Muscle of leg (tissue), 11 donors: ENCODE results near the gene MAGI2. TPM values are rescaled to one million over a fixed set of nuclear protein-coding genes. Genes with fewer than 3 reads are reported as not detected.
"Not testable (repeated sequence)": the region's sequence is repeated elsewhere in the genome, so short reads cannot be mapped to it uniquely, and the experiment has no call there.

ENCODE experiments used
- DNase-seq: peaks from one replicate; pipeline ENCODE4 v3.0.0; 2013
- H3K27ac ChIP-seq: one replicate; pipeline ENCODE4 v1.5.1; 2013; ENCODE audit warnings: mild to moderate bottlenecking, low read length, control low read depth
- H3K27me3 ChIP-seq: one replicate; pipeline ENCODE4 v1.6.1; 2013; ENCODE audit warnings: low read length; ENCODE audit not compliant: control insufficient read depth, insufficient read depth
- H3K36me3 ChIP-seq: one replicate; pipeline ENCODE4 v1.6.1; 2013; ENCODE audit warnings: low read length; ENCODE audit not compliant: control insufficient read depth, insufficient read depth
- H3K4me1 ChIP-seq: one replicate; pipeline ENCODE4 v1.6.1; 2013; ENCODE audit warnings: low read length; ENCODE audit not compliant: control insufficient read depth, insufficient read depth
- H3K4me3 ChIP-seq: one replicate; pipeline ENCODE4 v1.5.1; 2013; ENCODE audit warnings: low read length, control low read depth
- H3K9me3 ChIP-seq: replicated peaks from 2 replicates; pipeline ENCODE4 v1.6.1; 2013; ENCODE audit warnings: low read depth, low read length; ENCODE audit not compliant: control insufficient read depth
- WGBS: methylation state at CpG from one replicate; pipeline ENCODE4 v1.1.5; 2013; ENCODE audit warnings: missing lambda C conversion rate; ENCODE audit not compliant: insufficient coverage; 5-methylcytosine and 5-hydroxymethylcytosine counted together
- polyA plus RNA-seq, 8 donors: library from polyadenylated mRNA; unstranded; fragments of 120-200 nt; gene quantifications; one replicate each; pipeline versions ENCODE4 v1.2.1 to v1.2.3, GENCODE V29; 2013; ENCODE audit warnings: inconsistent platforms in 1 of 8, low replicate concordance in 1 of 8; ENCODE audit not compliant: insufficient read length in 8 of 8, insufficient read depth in 1 of 8
- total RNA-seq: library from RNA; stranded (reverse); fragments of 120-200 nt; gene quantifications from one replicate; pipeline ENCODE4 v1.2.4, GENCODE V29; 2013

Gene MAGI2
- total and polyA plus RNA-seq, 9 donors = 3.5 to 6.3 (median 5.2) TPM

GRCh38 chr7:78316110-78316509 lies 1137.4 kb downstream of the MAGI2 start:
- no peak for DNase-seq
- Histone ChIP-seq H3K4me1 (no peaks in the 10 kb centered on the region), H3K27ac (no peak overlapping the region), H3K4me3 (no peak overlapping the region), H3K9me3 (no peaks in the 10 kb centered on the region), H3K27me3 (no peaks in the 10 kb centered on the region), H3K36me3 (no peaks in the 10 kb centered on the region)

GRCh38 chr7:78315119-78315518 lies 1138.3 kb downstream of the MAGI2 start:
- Histone ChIP-seq H3K4me3 (no peak overlapping the region), H3K27me3 (no peaks in the 10 kb centered on the region), H3K9me3 (no peaks in the 10 kb centered on the region), H3K36me3 (no peaks in the 10 kb centered on the region), H3K27ac (no peak overlapping the region), H3K4me1 (no peaks in the 10 kb centered on the region)
- DNase-seq = no peak
- WGBS = 80% methylated on average over 1 of the region's 2 CpGs

- Histone ChIP-seq H3K27ac (no peak overlapping the region), H3K4me1 (no peaks in the 10 kb centered on the region), H3K9me3 (no peaks in the 10 kb centered on the region), H3K27me3 (no peaks in the 10 kb centered on the region), H3K36me3 (no peaks in the 10 kb centered on the region), H3K4me3 (no peak overlapping the region)
- WGBS = no CpG with 5 or more reads among the region's 2 CpGs
- DNase-seq = no peak
Measured at GRCh38 chr7:78311181-78311580, 1142.3 kb downstream of the MAGI2 start.

- Histone ChIP-seq H3K27me3 (no peaks in the 10 kb centered on the region), H3K36me3 (no peaks in the 10 kb centered on the region), H3K9me3 (no peaks in the 10 kb centered on the region), H3K4me3 (no peak overlapping the region), H3K27ac (no peak overlapping the region), H3K4me1 (no peaks in the 10 kb centered on the region)
- no peak for DNase-seq
Measured at GRCh38 chr7:78307892-78308291, 1145.6 kb downstream of the MAGI2 start.

- no peak for DNase-seq
- Histone ChIP-seq H3K27ac (no peak overlapping the region), H3K36me3 (no peaks in the 10 kb centered on the region), H3K9me3 (no peaks in the 10 kb centered on the region), H3K27me3 (no peaks in the 10 kb centered on the region), H3K4me3 (no peak overlapping the region), H3K4me1 (no peaks in the 10 kb centered on the region)
- WGBS = no CpG with 5 or more reads among the region's 1 CpG
Measured at GRCh38 chr7:78306634-78307033, 1146.8 kb downstream of the MAGI2 start.

GRCh38 chr7:78301407-78301806 lies 1152.1 kb downstream of the MAGI2 start:
- WGBS = 39% methylated on average over 2 of the region's 3 CpGs
- Histone ChIP-seq H3K4me3 (no peak overlapping the region), H3K27me3 (no peaks in the 10 kb centered on the region), H3K27ac (no peak overlapping the region), H3K36me3 (no peaks in the 10 kb centered on the region), H3K4me1 (no peaks in the 10 kb centered on the region), H3K9me3 (no peaks in the 10 kb centered on the region)
- DNase-seq = peak; percentile 5

- DNase-seq = no peak
- Histone ChIP-seq H3K9me3 (no peaks in the 10 kb centered on the region), H3K27me3 (no peaks in the 10 kb centered on the region), H3K4me1 (no peaks in the 10 kb centered on the region), H3K27ac (no peak overlapping the region), H3K4me3 (no peak overlapping the region), H3K36me3 (no peaks in the 10 kb centered on the region)
- WGBS = no CpG with 5 or more reads among the region's 5 CpGs
Measured at GRCh38 chr7:78299088-78299487, 1154.4 kb downstream of the MAGI2 start.

- WGBS = 38% methylated on average over 1 of the region's 5 CpGs
- no peaks in the 10 kb centered on the region for H3K4me1 ChIP-seq
- no peaks in the 10 kb centered on the region for H3K36me3 ChIP-seq
- H3K4me3 ChIP-seq = no peak overlapping the region
- no peaks in the 10 kb centered on the region for H3K27me3 ChIP-seq
- H3K27ac ChIP-seq = no peak overlapping the region
- no peaks in the 10 kb centered on the region for H3K9me3 ChIP-seq
- DNase-seq = no peak
Measured at GRCh38 chr7:78296644-78297371, 1156.7 kb downstream of the MAGI2 start.

GRCh38 chr7:78296046-78296597 lies 1157.3 kb downstream of the MAGI2 start:
- H3K4me3 ChIP-seq = no peak overlapping the region
- H3K27me3 ChIP-seq = no peaks in the 10 kb centered on the region
- no peak for DNase-seq
- no peak overlapping the region for H3K27ac ChIP-seq
- H3K36me3 ChIP-seq = no peaks in the 10 kb centered on the region
- H3K4me1 ChIP-seq = no peaks in the 10 kb centered on the region
- 75% methylated on average over 2 of the region's 2 CpGs for WGBS
- H3K9me3 ChIP-seq = no peaks in the 10 kb centered on the region

- not testable (repeated sequence) for H3K4me1 ChIP-seq, H3K9me3 ChIP-seq, DNase-seq, H3K36me3 ChIP-seq, H3K27ac ChIP-seq, H3K27me3 ChIP-seq, H3K4me3 ChIP-seq
- WGBS = no CpG with 5 or more reads among the region's 3 CpGs
Measured at GRCh38 chr7:78289471-78289870, 1164.0 kb downstream of the MAGI2 start.

- Histone ChIP-seq H3K4me1 (no peaks in the 10 kb centered on the region), H3K27me3 (no peaks in the 10 kb centered on the region), H3K27ac (no peak overlapping the region), H3K4me3 (no peak overlapping the region), H3K36me3 (no peaks in the 10 kb centered on the region), H3K9me3 (no peaks in the 10 kb centered on the region)
- 28% methylated on average over 3 of the region's 4 CpGs for WGBS
- DNase-seq = peak; percentile 17
Measured at GRCh38 chr7:78284945-78285344, 1168.5 kb downstream of the MAGI2 start.
